Hepatocyte (in vitro differentiated cells): ENCODE measurements around the gene CUX1.

ENCODE experiments used
- EZH2 ChIP-seq: fragments of 200-600 bp; sonication (generic); IDR thresholded peaks from 2 replicates; pipeline ENCODE4 v1.6.1; 2016; ENCODE audit warnings: antibody characterized with exemption, mild to moderate bottlenecking, borderline replicate concordance
- EZH2phosphoT487 ChIP-seq: fragments of 200-600 bp; sonication (generic); IDR thresholded peaks from one replicate; pipeline ENCODE4 v1.6.1; 2018; ENCODE audit warnings: antibody characterized with exemption, mild to moderate bottlenecking, low read depth, moderate library complexity; ENCODE audit not compliant: unreplicated experiment, severe bottlenecking
- TF ChIP-seq, protein P1 (sequence below): fragments of 200-600 bp; sonication (generic); IDR thresholded peaks from 2 replicates; pipeline ENCODE4 v1.5.1; 2016; ENCODE audit warnings: antibody characterized with exemption, mild to moderate bottlenecking; ENCODE audit not compliant: poor library complexity

DNA sequence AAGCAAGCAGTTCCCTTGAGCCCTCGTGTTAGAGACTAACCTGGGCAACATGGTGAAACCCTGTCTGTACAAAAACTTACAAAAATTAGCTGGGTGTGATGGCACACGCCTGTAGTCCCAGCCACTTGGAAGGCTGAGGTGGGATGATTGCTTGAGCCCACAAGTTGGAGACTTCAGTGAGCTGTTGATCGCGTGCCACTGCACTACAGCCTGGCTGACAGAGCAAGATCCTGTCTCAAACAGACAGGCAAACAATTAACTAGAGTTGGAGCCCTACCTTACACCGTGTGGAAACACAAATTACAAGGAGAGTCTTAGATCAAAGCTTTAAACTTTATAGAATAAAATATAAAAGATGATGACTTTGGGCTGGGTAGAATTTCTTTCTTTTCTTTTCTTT is 219.5 kb downstream of the CUX1 start:
- TF ChIP-seq, protein P1, sequence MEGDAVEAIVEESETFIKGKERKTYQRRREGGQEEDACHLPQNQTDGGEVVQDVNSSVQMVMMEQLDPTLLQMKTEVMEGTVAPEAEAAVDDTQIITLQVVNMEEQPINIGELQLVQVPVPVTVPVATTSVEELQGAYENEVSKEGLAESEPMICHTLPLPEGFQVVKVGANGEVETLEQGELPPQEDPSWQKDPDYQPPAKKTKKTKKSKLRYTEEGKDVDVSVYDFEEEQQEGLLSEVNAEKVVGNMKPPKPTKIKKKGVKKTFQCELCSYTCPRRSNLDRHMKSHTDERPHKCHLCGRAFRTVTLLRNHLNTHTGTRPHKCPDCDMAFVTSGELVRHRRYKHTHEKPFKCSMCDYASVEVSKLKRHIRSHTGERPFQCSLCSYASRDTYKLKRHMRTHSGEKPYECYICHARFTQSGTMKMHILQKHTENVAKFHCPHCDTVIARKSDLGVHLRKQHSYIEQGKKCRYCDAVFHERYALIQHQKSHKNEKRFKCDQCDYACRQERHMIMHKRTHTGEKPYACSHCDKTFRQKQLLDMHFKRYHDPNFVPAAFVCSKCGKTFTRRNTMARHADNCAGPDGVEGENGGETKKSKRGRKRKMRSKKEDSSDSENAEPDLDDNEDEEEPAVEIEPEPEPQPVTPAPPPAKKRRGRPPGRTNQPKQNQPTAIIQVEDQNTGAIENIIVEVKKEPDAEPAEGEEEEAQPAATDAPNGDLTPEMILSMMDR, result no peak
- TF ChIP-seq EZH2, result no peak
- TF ChIP-seq EZH2phosphoT487, result no peak
